Neural cell (in vitro differentiated cells): ENCODE measurements around the gene CATSPER1. TPM values are rescaled to one million over a fixed set of nuclear protein-coding genes. Genes with fewer than 3 reads are reported as not detected.

Experiments
- H2AFZ ChIP-seq: fragments of 200-600, 300-800 bp; sonication (generic), shearing (Covaris generic); 2 replicates; pipeline ENCODE4 v1.6.0; 2014; ENCODE audit warnings: low read depth, mild to moderate bottlenecking, antibody characterized with exemption, low read length, moderate library complexity
- H3F3A ChIP-seq: fragments of 200-600 bp; shearing (Covaris generic); 2 replicates; pipeline ENCODE4 v1.6.1; 2016; ENCODE audit warnings: mild to moderate bottlenecking, moderate library complexity, mixed read lengths, antibody characterized with exemption, low read length; ENCODE audit not compliant: insufficient read depth, poor library complexity, severe bottlenecking
- H3K27ac ChIP-seq: fragments of 200-600, 300-800 bp; sonication (generic), shearing (Covaris generic); 2 replicates; pipeline ENCODE4 v1.5.1; 2014; ENCODE audit warnings: mild to moderate bottlenecking, low read length, moderate library complexity
- H3K27me3 ChIP-seq: fragments of 300-800, 200-600 bp; sonication (generic), shearing (Covaris generic); 2 replicates; pipeline ENCODE4 v1.6.0; 2014; ENCODE audit warnings: mild to moderate bottlenecking, low read depth, low read length, moderate library complexity; ENCODE audit not compliant: insufficient read depth
- H3K36me3 ChIP-seq: fragments of 300-800, 200-600 bp; sonication (generic), shearing (Covaris generic); 2 replicates; pipeline ENCODE4 v1.5.1; 2014; ENCODE audit warnings: mild to moderate bottlenecking, antibody characterized with exemption, low read length, moderate library complexity; ENCODE audit not compliant: insufficient read depth
- H3K4me2 ChIP-seq: fragments of 300-800, 200-600 bp; sonication (generic), shearing (Covaris generic); 2 replicates; pipeline ENCODE4 v1.6.0; 2014; ENCODE audit warnings: mild to moderate bottlenecking, low read length
- H3K4me3 ChIP-seq: fragments of 300-800, 200-600 bp; sonication (generic), shearing (Covaris generic); 2 replicates; pipeline ENCODE4 v1.5.1; 2014; ENCODE audit warnings: mild to moderate bottlenecking, low read length, moderate library complexity
- H3K79me2 ChIP-seq: fragments of 200-600 bp; shearing (Covaris generic); replicated peaks from 2 replicates; pipeline ENCODE4 v1.6.0; 2014; ENCODE audit warnings: mild to moderate bottlenecking, low read length, moderate library complexity; ENCODE audit not compliant: insufficient read depth
- H3K9ac ChIP-seq: fragments of 300-800, 200-600 bp; sonication (generic), shearing (Covaris generic); 2 replicates; pipeline ENCODE4 v1.6.1; 2016; ENCODE audit warnings: mild to moderate bottlenecking, low read length, mixed read lengths
- H3K9me2 ChIP-seq: fragments of 200-600 bp; shearing (Covaris generic); 2 replicates; pipeline ENCODE4 v1.6.1; 2016; ENCODE audit warnings: mild to moderate bottlenecking, low read length, mixed read lengths; ENCODE audit not compliant: insufficient read depth
- H3K9me3 ChIP-seq: fragments of 200-600, 300-800 bp; sonication (generic), shearing (Covaris generic); 2 replicates; pipeline ENCODE4 v1.6.1; 2016; ENCODE audit warnings: mild to moderate bottlenecking, mixed run types, low read length, moderate library complexity, mixed read lengths
- H4K20me1 ChIP-seq: fragments of 200-600 bp; shearing (Covaris generic); 2 replicates; pipeline ENCODE4 v1.6.1; 2016; ENCODE audit warnings: mild to moderate bottlenecking, mixed run types; ENCODE audit not compliant: insufficient read depth
- EP300 ChIP-seq: fragments of 450-650 bp; conservative IDR thresholded peaks from 2 replicates; pipeline ENCODE4 v1.6.1; 2014; ENCODE audit warnings: antibody characterized with exemption, mild to moderate bottlenecking, moderate library complexity; ENCODE audit not compliant: poor library complexity, severe bottlenecking
- EZH2 ChIP-seq: fragments of 200-600, 300-800 bp; shearing (Covaris generic), sonication (generic); IDR thresholded peaks from 2 replicates; pipeline ENCODE4 v1.6.1; 2014; ENCODE audit warnings: antibody characterized with exemption, low read length, borderline replicate concordance, mild to moderate bottlenecking; ENCODE audit not compliant: insufficient read depth, poor library complexity, severe bottlenecking
- MXI1 ChIP-seq: fragments of 450-650 bp; conservative IDR thresholded peaks from 2 replicates; pipeline ENCODE4 v1.6.1; 2014; ENCODE audit warnings: antibody characterized with exemption, mild to moderate bottlenecking; ENCODE audit not compliant: poor library complexity, severe bottlenecking
- POLR2AphosphoS5 ChIP-seq: IDR thresholded peaks from 2 replicates; pipeline ENCODE4 v1.6.1; 2012
- RAD21 ChIP-seq: fragments of 450-650 bp; conservative IDR thresholded peaks from 2 replicates; pipeline ENCODE4 v1.6.1; 2014; ENCODE audit warnings: antibody characterized with exemption, mild to moderate bottlenecking, moderate library complexity
- SMC3 ChIP-seq: fragments of 450-650 bp; conservative IDR thresholded peaks from 2 replicates; pipeline ENCODE4 v1.6.1; 2014; ENCODE audit warnings: antibody characterized with exemption, mild to moderate bottlenecking, moderate library complexity; ENCODE audit not compliant: poor library complexity
- TAF1 ChIP-seq: IDR thresholded peaks from 2 replicates; pipeline ENCODE4 v1.6.1; 2012; ENCODE audit warnings: low read depth
- polyA plus RNA-seq: library from polyadenylated mRNA; depleted of rRNA; stranded (reverse); fragments of >200 nt; gene quantifications from 2 replicates; pipeline ENCODE4 v1.2.3, GENCODE V29; 2014
- TF ChIP-seq, protein P1 (sequence below): IDR thresholded peaks from 2 replicates; pipeline ENCODE4 v1.6.1; 2012; ENCODE audit warnings: borderline replicate concordance
- TF ChIP-seq, protein P2 (sequence below): fragments of 450-650 bp; IDR thresholded peaks from 2 replicates; pipeline ENCODE4 v1.5.1; 2014; ENCODE audit warnings: antibody characterized with exemption, mild to moderate bottlenecking, moderate library complexity; ENCODE audit not compliant: poor library complexity, severe bottlenecking

CATSPER1 gene
- polyA plus RNA-seq, 1 donor from 2014 or later: not detected

GRCh38 chr11:66051766-66052663 is 25.7 kb upstream of the CATSPER1 start, which contains the start of gene SF3B2:
TSS of gene SF3B2 (plus strand) at chr11:66052364. CDS start at chr11:66052385, 21 bp downstream.
- no peaks in the 10 kb centered on the region for H3K27me3 ChIP-seq
- H3K36me3 ChIP-seq: no peaks in the 10 kb centered on the region
- no peaks in the 10 kb centered on the region for H3K9me2 ChIP-seq
- peak within 1 kb of the TSS; percentile 98 for H3K27ac ChIP-seq
- peak within 1 kb of the TSS; percentile 97 for H3K9ac ChIP-seq
- no peak for TF ChIP-seq EZH2
- peak; percentile 93 for TF ChIP-seq POLR2AphosphoS5
- TF ChIP-seq SMC3: peak; percentile 13
- TF ChIP-seq, protein P1, sequence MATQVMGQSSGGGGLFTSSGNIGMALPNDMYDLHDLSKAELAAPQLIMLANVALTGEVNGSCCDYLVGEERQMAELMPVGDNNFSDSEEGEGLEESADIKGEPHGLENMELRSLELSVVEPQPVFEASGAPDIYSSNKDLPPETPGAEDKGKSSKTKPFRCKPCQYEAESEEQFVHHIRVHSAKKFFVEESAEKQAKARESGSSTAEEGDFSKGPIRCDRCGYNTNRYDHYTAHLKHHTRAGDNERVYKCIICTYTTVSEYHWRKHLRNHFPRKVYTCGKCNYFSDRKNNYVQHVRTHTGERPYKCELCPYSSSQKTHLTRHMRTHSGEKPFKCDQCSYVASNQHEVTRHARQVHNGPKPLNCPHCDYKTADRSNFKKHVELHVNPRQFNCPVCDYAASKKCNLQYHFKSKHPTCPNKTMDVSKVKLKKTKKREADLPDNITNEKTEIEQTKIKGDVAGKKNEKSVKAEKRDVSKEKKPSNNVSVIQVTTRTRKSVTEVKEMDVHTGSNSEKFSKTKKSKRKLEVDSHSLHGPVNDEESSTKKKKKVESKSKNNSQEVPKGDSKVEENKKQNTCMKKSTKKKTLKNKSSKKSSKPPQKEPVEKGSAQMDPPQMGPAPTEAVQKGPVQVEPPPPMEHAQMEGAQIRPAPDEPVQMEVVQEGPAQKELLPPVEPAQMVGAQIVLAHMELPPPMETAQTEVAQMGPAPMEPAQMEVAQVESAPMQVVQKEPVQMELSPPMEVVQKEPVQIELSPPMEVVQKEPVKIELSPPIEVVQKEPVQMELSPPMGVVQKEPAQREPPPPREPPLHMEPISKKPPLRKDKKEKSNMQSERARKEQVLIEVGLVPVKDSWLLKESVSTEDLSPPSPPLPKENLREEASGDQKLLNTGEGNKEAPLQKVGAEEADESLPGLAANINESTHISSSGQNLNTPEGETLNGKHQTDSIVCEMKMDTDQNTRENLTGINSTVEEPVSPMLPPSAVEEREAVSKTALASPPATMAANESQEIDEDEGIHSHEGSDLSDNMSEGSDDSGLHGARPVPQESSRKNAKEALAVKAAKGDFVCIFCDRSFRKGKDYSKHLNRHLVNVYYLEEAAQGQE: no peak
- peak; percentile 73 for TF ChIP-seq TAF1
- TF ChIP-seq, protein P2, sequence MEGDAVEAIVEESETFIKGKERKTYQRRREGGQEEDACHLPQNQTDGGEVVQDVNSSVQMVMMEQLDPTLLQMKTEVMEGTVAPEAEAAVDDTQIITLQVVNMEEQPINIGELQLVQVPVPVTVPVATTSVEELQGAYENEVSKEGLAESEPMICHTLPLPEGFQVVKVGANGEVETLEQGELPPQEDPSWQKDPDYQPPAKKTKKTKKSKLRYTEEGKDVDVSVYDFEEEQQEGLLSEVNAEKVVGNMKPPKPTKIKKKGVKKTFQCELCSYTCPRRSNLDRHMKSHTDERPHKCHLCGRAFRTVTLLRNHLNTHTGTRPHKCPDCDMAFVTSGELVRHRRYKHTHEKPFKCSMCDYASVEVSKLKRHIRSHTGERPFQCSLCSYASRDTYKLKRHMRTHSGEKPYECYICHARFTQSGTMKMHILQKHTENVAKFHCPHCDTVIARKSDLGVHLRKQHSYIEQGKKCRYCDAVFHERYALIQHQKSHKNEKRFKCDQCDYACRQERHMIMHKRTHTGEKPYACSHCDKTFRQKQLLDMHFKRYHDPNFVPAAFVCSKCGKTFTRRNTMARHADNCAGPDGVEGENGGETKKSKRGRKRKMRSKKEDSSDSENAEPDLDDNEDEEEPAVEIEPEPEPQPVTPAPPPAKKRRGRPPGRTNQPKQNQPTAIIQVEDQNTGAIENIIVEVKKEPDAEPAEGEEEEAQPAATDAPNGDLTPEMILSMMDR: peak; percentile 24
- peak; percentile 79 for TF ChIP-seq MXI1
- no peak for TF ChIP-seq RAD21
- TF ChIP-seq EP300: peak; percentile 59
- H3K9me3 ChIP-seq: no peaks in the 10 kb centered on the region
- peaks cover 5% of the 10 kb centered on the region for H3F3A ChIP-seq
- H3K4me2 ChIP-seq: peak within 1 kb of the TSS; percentile 78
- H4K20me1 ChIP-seq: no peaks in the 10 kb centered on the region
- H2AFZ ChIP-seq: peak within 1 kb of the TSS; percentile 96
- peaks cover 27% of the 10 kb centered on the region for H3K79me2 ChIP-seq
- peak within 1 kb of the TSS; percentile 100 for H3K4me3 ChIP-seq

DNA sequence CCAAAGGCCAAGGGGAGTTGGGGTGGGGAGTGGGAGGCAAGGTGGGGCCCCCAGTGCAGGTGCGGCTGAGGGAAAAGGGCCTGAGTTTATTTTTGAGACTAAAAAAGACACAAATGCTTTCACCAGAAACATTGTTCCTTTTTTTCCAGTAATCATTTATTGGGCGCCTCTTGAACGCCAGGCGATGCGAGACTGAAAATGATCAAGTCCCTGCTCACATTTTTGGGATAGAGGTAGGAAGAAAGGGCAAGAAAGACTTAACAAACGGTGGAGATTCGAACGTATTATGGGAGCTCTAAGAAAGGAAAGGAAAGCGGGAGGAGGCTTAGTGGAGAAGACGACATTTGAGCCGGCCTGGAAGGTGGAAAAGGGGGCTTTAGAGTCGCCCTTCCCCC is 25.1 kb upstream of the CATSPER1 start:
- H4K20me1 ChIP-seq: no peaks in the 10 kb centered on the region
- peak overlapping the region; percentile 90 for H2AFZ ChIP-seq
- H3K27ac ChIP-seq: peak overlapping the region; percentile 98
- H3F3A ChIP-seq: peaks cover 5% of the 10 kb centered on the region
- H3K4me2 ChIP-seq: peak overlapping the region; percentile 65
- peaks cover 27% of the 10 kb centered on the region for H3K79me2 ChIP-seq
- H3K9ac ChIP-seq: peak overlapping the region; percentile 97
- TF ChIP-seq TAF1 (no peak), POLR2AphosphoS5 (no peak), SMC3 (no peak), RAD21 (no peak)
- TF ChIP-seq, protein P2: no peak
- H3K36me3 ChIP-seq: no peaks in the 10 kb centered on the region
- peak overlapping the region; percentile 100 for H3K4me3 ChIP-seq
- no peaks in the 10 kb centered on the region for H3K9me3 ChIP-seq
- no peaks in the 10 kb centered on the region for H3K9me2 ChIP-seq
- no peaks in the 10 kb centered on the region for H3K27me3 ChIP-seq
